ENCODE data around the gene MYBPC2. TPM values are rescaled to one million over a fixed set of nuclear protein-coding genes. Genes with fewer than 3 reads are reported as not detected.

MYBPC2 gene
- total and polyA plus RNA-seq, 2 donors (not counting 3 experiments of a cell fraction or from before 2014, with no cell fraction given) = 0.03 TPM; not detected in 1

DNA sequence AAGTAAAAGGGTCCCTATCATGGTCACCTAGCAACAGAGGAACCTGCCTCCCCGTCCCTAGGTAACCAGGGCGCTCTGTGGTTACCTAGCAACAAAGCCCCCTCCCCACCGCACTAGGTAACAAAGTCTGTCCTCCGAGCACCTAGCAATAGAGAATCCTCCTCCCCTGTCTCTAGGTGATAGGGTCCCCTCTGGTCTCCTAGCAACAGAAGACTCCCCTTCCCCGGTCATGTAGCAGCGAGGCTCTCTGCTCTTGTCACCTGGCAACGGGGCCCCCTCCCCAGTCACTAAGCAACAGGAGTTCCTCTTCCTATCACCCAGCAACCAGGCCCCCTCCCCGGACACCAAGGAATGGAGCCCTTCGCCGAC lies 78.0 kb downstream of the MYBPC2 start:
- dilution Hi-C loops (cut with MboI; ENCODE audit: extremely low pct_ligation_motif_present, low sequenced_read_pairs) (no loop called here), intact Hi-C loops (cut with micrococcal nuclease) (loop anchor here (1.0 to 2.0 kb wide), 7 partner anchors 34 to 598 kb away; partner anchors contain the start of genes CTU1, EMC10, GARIN5A and NR1H2)
- no TSS peak for BruUV-seq (replicated peaks)
- peak overlapping the region; percentile 92 for H3K9ac ChIP-seq (replicated peaks; ENCODE audit: extremely low read depth, insufficient read depth, low read length)
- FAIRE-seq = no peak
- peak overlapping the region; percentile 39 for H3K27ac ChIP-seq (ENCODE audit: insufficient read depth, low read depth, low read length)
- H3K79me2 ChIP-seq (ENCODE audit: control insufficient read depth, insufficient read depth, low read length) = no peaks in the 10 kb centered on the region
- ChIA-PET POLR2A (interaction anchor here (0.6 to 1.0 kb wide), 3 partner anchors 50 to 181 kb away, joined by 3 to 5 read pairs (median 4); partner anchors contain the start of gene KCNC3), CTCF (interaction anchor here (0.8 to 1.7 kb wide), 7 partner anchors 19 to 273 kb away, joined by 3 to 10 read pairs (median 4); no protein-coding TSS in a partner anchor)
- DNase-seq (ENCODE audit: low read depth, low spot score) = no peak
- no peaks in the 10 kb centered on the region for H4K20me1 ChIP-seq (replicated peaks; ENCODE audit: control insufficient read depth, extremely low read depth, insufficient read depth, low read length)
- H3K4me1 ChIP-seq (ENCODE audit: control insufficient read depth, extremely low read depth, insufficient read depth, low read length) = peaks cover 7% of the 10 kb centered on the region
- H3K36me3 ChIP-seq (ENCODE audit: control insufficient read depth in 2 of 2, extremely low read depth in 1 of 2, insufficient read depth in 2 of 2, low read length in 2 of 2) = no peaks in the 10 kb centered on the region
- TF ChIP-seq MAX (IDR thresholded peaks at IDR 0.05; ENCODE audit: insufficient read depth, insufficient read length) (no peak), EZH2 (IDR thresholded peaks at IDR 0.05; ENCODE audit: borderline replicate concordance, low read depth, low read length, severe bottlenecking) (no peak), GATA2 (IDR thresholded peaks at IDR 0.05; ENCODE audit: insufficient read depth, insufficient read length, low read depth, low read length) (no peak), POLR2A (IDR thresholded peaks at IDR 0.05; ENCODE audit: low read depth, low read length) (no peak), POLR2AphosphoS5 (IDR thresholded peaks at IDR 0.05; ENCODE audit: insufficient read depth, low read depth, low read length) (no peak), MYC (IDR thresholded peaks at IDR 0.05; ENCODE audit: low read depth, low read length) (no peak), CTCF (IDR thresholded peaks at IDR 0.05; ENCODE audit: extremely low read depth in 1 of 2, insufficient read depth in 1 of 2, low read depth in 1 of 2, low read length in 2 of 2) (no peak), FOS (IDR thresholded peaks at IDR 0.05; ENCODE audit: borderline replicate concordance, insufficient read depth, low read length) (no peak), JUN (IDR thresholded peaks at IDR 0.05; ENCODE audit: borderline replicate concordance, insufficient read depth, insufficient read length, low read depth) (no peak)
- H3K4me3 ChIP-seq (replicated peaks in 1 of 3; ENCODE audit: insufficient read depth in 1 of 3, low read depth in 1 of 3, low read length in 3 of 3) = peak overlapping the region; percentile 56 to 76 (median 75)
- H3K27me3 ChIP-seq (ENCODE audit: control insufficient read depth in 2 of 2, insufficient read depth in 2 of 2, low read length in 2 of 2) = no peaks in the 10 kb centered on the region
- peak overlapping the region; percentile 92 for H3K4me2 ChIP-seq (ENCODE audit: insufficient read depth, low read length)
- peak overlapping the region; percentile 44 for H2AFZ ChIP-seq (ENCODE audit: low read depth, low read length)
- H3K9me1 ChIP-seq (replicated peaks; ENCODE audit: control insufficient read depth, extremely low read depth, insufficient read depth, low read length) = no peaks in the 10 kb centered on the region
- no peaks in the 10 kb centered on the region for H3K9me3 ChIP-seq (replicated peaks; ENCODE audit: control insufficient read depth, insufficient read depth, low read length)
